HEK293 (cell line): Measurements from ENCODE around the gene GNAQ.
A peak's percentile ranks its signal among the peaks of the same experiment; 100 is the strongest.

Experiments used
- CTCF ChIA-PET: fragments of 350-600 bp; formaldehyde crosslinking; extraction: SDS; loops from one replicate; lab custom pipeline; 2021; ENCODE audit warnings: antibody characterized with exemption; lab: Yijun Ruan, JAX
- POLR2A ChIA-PET: fragments of 300-600 bp; formaldehyde crosslinking; extraction: SDS; loops from one replicate; lab custom pipeline; 2020; ENCODE audit warnings: antibody characterized with exemption, inconsistent platforms; lab: Yijun Ruan, JAX
- H3K27ac ChIP-seq: fragments of 200-500 bp; sonication (Bioruptor generic); 2 replicates; pipeline ENCODE4 v1.5.1; 2014; ENCODE audit warnings: low read depth, low read length, control low read depth, inconsistent platforms; ENCODE audit errors: extremely low read depth
- H3K36me3 ChIP-seq, 2 experiments: fragments of 200-500 bp in 1 of 2; sonication (Bioruptor generic) in 1 of 2; 1 replicate in 1 of 2; 2 replicates in 1 of 2; pipeline ENCODE4 v1.5.1; 2014 to 2017; ENCODE audit warnings: inconsistent platforms in 2 of 2, low read length in 2 of 2; ENCODE audit not compliant: control insufficient read depth in 2 of 2, insufficient read depth in 1 of 2
- H3K4me1 ChIP-seq: fragments of 200-500 bp; sonication (Bioruptor generic); 2 replicates; pipeline ENCODE4 v1.5.1; 2014; ENCODE audit warnings: mild to moderate bottlenecking, low read length, inconsistent platforms; ENCODE audit not compliant: control insufficient read depth, insufficient read depth
- H3K4me3 ChIP-seq: 2 replicates; pipeline ENCODE4 v1.5.1; 2011; ENCODE audit warnings: low read depth, mild to moderate bottlenecking, control low read depth, low read length, moderate library complexity
- H3K9me3 ChIP-seq: fragments of 200-500 bp; sonication (Bioruptor generic); 2 replicates; pipeline ENCODE4 v1.5.1; 2014; ENCODE audit warnings: low read depth, low read length, inconsistent platforms; ENCODE audit not compliant: control insufficient read depth, insufficient read depth
- CTCF ChIP-seq: fragments of 450-650 bp; formaldehyde crosslinking; IDR thresholded peaks from 2 replicates; pipeline ENCODE4 v1.5.1; 2016; ENCODE audit warnings: missing biosample characterization, missing genetic modification characterization
- HOXC10 ChIP-seq: sonication (generic); formaldehyde crosslinking; IDR thresholded peaks from 2 replicates; pipeline ENCODE4 v1.8.1; 2023; ENCODE audit warnings: mild to moderate bottlenecking, missing genetic modification reagents
- SP3 ChIP-seq: fragments of 450-650 bp; formaldehyde crosslinking; IDR thresholded peaks from 2 replicates; pipeline ENCODE4 v1.5.1; 2016; ENCODE audit warnings: missing biosample characterization, missing genetic modification characterization
- TRIM28 ChIP-seq: IDR thresholded peaks from 2 replicates; pipeline ENCODE4 v1.6.1; 2011; ENCODE audit warnings: low read length, control low read depth, borderline replicate concordance
- ZBTB48 ChIP-seq: fragments of 450-650 bp; formaldehyde crosslinking; IDR thresholded peaks from 2 replicates; pipeline ENCODE4 v1.5.1; 2016; ENCODE audit warnings: missing biosample characterization, missing genetic modification characterization
- ZNF133 ChIP-seq: fragments of 450-650 bp; formaldehyde crosslinking; IDR thresholded peaks from 2 replicates; pipeline ENCODE4 v1.5.1; 2016; ENCODE audit warnings: missing biosample characterization, missing genetic modification characterization
- ZNF138 ChIP-seq: fragments of 450-650 bp; formaldehyde crosslinking; IDR thresholded peaks from 2 replicates; pipeline ENCODE4 v1.5.1; 2016; ENCODE audit warnings: missing biosample characterization, missing genetic modification characterization, borderline replicate concordance
- ZNF169 ChIP-seq: fragments of 450-650 bp; formaldehyde crosslinking; IDR thresholded peaks from 2 replicates; pipeline ENCODE4 v1.5.1; 2016; ENCODE audit warnings: missing biosample characterization, missing genetic modification characterization
- ZNF18 ChIP-seq: fragments of 450-650 bp; formaldehyde crosslinking; IDR thresholded peaks from 2 replicates; pipeline ENCODE4 v1.5.1; 2016; ENCODE audit warnings: missing biosample characterization, missing genetic modification characterization
- ZNF404 ChIP-seq: fragments of 450-650 bp; formaldehyde crosslinking; IDR thresholded peaks from 2 replicates; pipeline ENCODE4 v1.5.1; 2017; ENCODE audit warnings: missing biosample characterization, missing genetic modification characterization
- ZNF423 ChIP-seq: fragments of 450-650 bp; formaldehyde crosslinking; IDR thresholded peaks from 2 replicates; pipeline ENCODE4 v1.5.1; 2016; ENCODE audit warnings: missing biosample characterization, missing genetic modification characterization
- ZNF561 ChIP-seq: fragments of 450-650 bp; IDR thresholded peaks from 2 replicates; pipeline ENCODE4 v1.5.1; 2018; ENCODE audit warnings: missing biosample characterization, missing genetic modification characterization, borderline replicate concordance
- ZNF580 ChIP-seq: fragments of 450-650 bp; formaldehyde crosslinking; IDR thresholded peaks from 2 replicates; pipeline ENCODE4 v1.5.1; 2016; ENCODE audit warnings: missing biosample characterization, missing genetic modification characterization
- ZNF654 ChIP-seq: fragments of 450-650 bp; formaldehyde crosslinking; IDR thresholded peaks from 2 replicates; pipeline ENCODE4 v1.5.1; 2016; ENCODE audit warnings: low read depth, missing biosample characterization, missing genetic modification characterization
- ZNF704 ChIP-seq: fragments of 450-650 bp; formaldehyde crosslinking; IDR thresholded peaks from 2 replicates; pipeline ENCODE4 v1.5.1; 2016; ENCODE audit warnings: missing biosample characterization, missing genetic modification characterization
- ZNF768 ChIP-seq: fragments of 450-650 bp; formaldehyde crosslinking; IDR thresholded peaks from 2 replicates; pipeline ENCODE4 v1.5.1; 2018; ENCODE audit warnings: missing biosample characterization, mild to moderate bottlenecking, missing genetic modification characterization
- ZSCAN16 ChIP-seq: fragments of 450-650 bp; formaldehyde crosslinking; IDR thresholded peaks from 2 replicates; pipeline ENCODE4 v1.5.1; 2016; ENCODE audit warnings: missing biosample characterization, missing genetic modification characterization
- ZSCAN18 ChIP-seq: fragments of 450-650 bp; formaldehyde crosslinking; IDR thresholded peaks from 2 replicates; pipeline ENCODE4 v1.5.1; 2016; ENCODE audit warnings: missing biosample characterization, missing genetic modification characterization
- ZSCAN5A ChIP-seq: fragments of 450-650 bp; formaldehyde crosslinking; IDR thresholded peaks from 2 replicates; pipeline ENCODE4 v1.5.1; 2016; ENCODE audit warnings: missing biosample characterization, missing genetic modification characterization

Gene GNAQ

GRCh38 chr9:77751341-77752091, 280.1 kb downstream of the GNAQ start:
- H3K4me1 ChIP-seq = no peaks in the 10 kb centered on the region
- CTCF ChIA-PET = interaction anchor here (0.6 to 4.2 kb wide), 29 partner anchors 9 to 803 kb away, joined by 3 to 33 read pairs (median 4); no protein-coding TSS in a partner anchor

GRCh38 chr9:77750981-77751340, 280.6 kb downstream of the GNAQ start:
- TF ChIP-seq TRIM28 (no peak), ZNF169 (tag by site-specific recombination) (no peak), ZNF133 (no peak), SP3 (tag by site-specific recombination) (no peak)
- no peaks in the 10 kb centered on the region for H3K9me3 ChIP-seq
- no peak overlapping the region for H3K4me3 ChIP-seq
- POLR2A ChIA-PET = no interaction called here
- no peaks in the 10 kb centered on the region for H3K36me3 ChIP-seq
- H3K27ac ChIP-seq = no peak overlapping the region
- H3K4me1 ChIP-seq = no peaks in the 10 kb centered on the region
- CTCF ChIA-PET = interaction anchor here (0.6 to 4.2 kb wide), 30 partner anchors 9 to 803 kb away, joined by 3 to 33 read pairs (median 4); no protein-coding TSS in a partner anchor

More at GRCh38 chr9:77751341-77752091, 280.1 kb downstream of the GNAQ start:
- no peak overlapping the region for H3K4me3 ChIP-seq
- POLR2A ChIA-PET = no interaction called here
- no peaks in the 10 kb centered on the region for H3K36me3 ChIP-seq
- TF ChIP-seq ZNF654 (peak; percentile 68), ZNF423 (no peak), CTCF (tag by site-specific recombination) (peak; percentile 41)
- no peak overlapping the region for H3K27ac ChIP-seq
- H3K9me3 ChIP-seq = no peaks in the 10 kb centered on the region

- Histone ChIP-seq H3K9me3 (no peaks in the 10 kb centered on the region), H3K4me3 (no peak overlapping the region), H3K27ac (no peak overlapping the region), H3K36me3 (no peaks in the 10 kb centered on the region), H3K4me1 (no peaks in the 10 kb centered on the region)
- POLR2A ChIA-PET = no interaction called here
- CTCF ChIA-PET = interaction anchor here (0.6 to 3.3 kb wide), 13 partner anchors 11 to 450 kb away, joined by 3 to 33 read pairs (median 3); no protein-coding TSS in a partner anchor
- TF ChIP-seq ZSCAN16 (no peak), ZNF561 (tag by site-specific recombination) (no peak), ZSCAN5A (tag by site-specific recombination) (no peak), ZNF138 (tag by site-specific recombination) (no peak), ZSCAN18 (tag by site-specific recombination) (no peak), ZNF768 (tag by site-specific recombination) (no peak), ZNF580 (no peak), ZNF404 (no peak), ZBTB48 (tag by site-specific recombination) (no peak), ZNF704 (tag by site-specific recombination) (no peak), ZNF18 (no peak), HOXC10 (CRISPR knock-in tag) (no peak)
Measured at GRCh38 chr9:77750284-77750683, 281.3 kb downstream of the GNAQ start.
